Stimulated activated CD4-positive, alpha-beta T cell treated with anti-CD3 and anti-CD28 coated beads, TNF-alpha, amount 100 ng/mL, for 4 hours (primary cell): Measurements from ENCODE around the gene GTF2IRD1.
"Not testable (repeated sequence)": the region's sequence is repeated elsewhere in the genome, so short reads cannot be mapped to it uniquely, and the experiment has no call there.

Experiments
- DNase-seq, 3 experiments: peaks; one replicate each; pipeline ENCODE4 v3.0.0-alpha.2; 2020; ENCODE audit warnings: low read depth in 3 of 3

The GTF2IRD1 gene

GRCh38 chr7:74560086-74560719 is 106.5 kb downstream of the GTF2IRD1 start:
- DNase-seq = no peak

- DNase-seq = no peak
These were observed 108.3 kb downstream of the GTF2IRD1 start for GRCh38 chr7:74561898-74562613.

GRCh38 chr7:74563639-74564038 is 109.9 kb downstream of the GTF2IRD1 start:
- not testable (repeated sequence) for DNase-seq

GRCh38 chr7:74567318-74567668 is 113.6 kb downstream of the GTF2IRD1 start:
- no peak for DNase-seq

- no peak for DNase-seq
These were observed 115.0 kb downstream of the GTF2IRD1 start for GRCh38 chr7:74568658-74569057.

GRCh38 chr7:74569501-74570075 is 115.9 kb downstream of the GTF2IRD1 start:
- DNase-seq = no peak

GRCh38 chr7:74570533-74571156 is 116.9 kb downstream of the GTF2IRD1 start:
- no peak for DNase-seq

GRCh38 chr7:74572301-74572979 is 118.7 kb downstream of the GTF2IRD1 start:
- DNase-seq = no peak

GRCh38 chr7:74573512-74573911 is 119.8 kb downstream of the GTF2IRD1 start:
- no peak for DNase-seq

GRCh38 chr7:74575083-74575784 is 121.5 kb downstream of the GTF2IRD1 start:
- no peak for DNase-seq

GRCh38 chr7:74575811-74576210 is 122.1 kb downstream of the GTF2IRD1 start:
- no peak for DNase-seq

GRCh38 chr7:74579800-74580685 is 126.3 kb downstream of the GTF2IRD1 start:
- DNase-seq = no peak

- DNase-seq = no peak
These were observed 128.3 kb downstream of the GTF2IRD1 start for GRCh38 chr7:74581916-74582440.

- no peak for DNase-seq
These were observed 128.8 kb downstream of the GTF2IRD1 start for GRCh38 chr7:74582447-74583039.

- DNase-seq = no peak
These were observed 129.9 kb downstream of the GTF2IRD1 start for GRCh38 chr7:74583630-74584029.

- DNase-seq = no peak
These were observed 130.7 kb downstream of the GTF2IRD1 start for GRCh38 chr7:74584160-74584954.

- no peak for DNase-seq
These were observed 132.1 kb downstream of the GTF2IRD1 start for GRCh38 chr7:74585844-74586243.

GRCh38 chr7:74586258-74587175 is 132.8 kb downstream of the GTF2IRD1 start:
- no peak for DNase-seq
